ENCODE results near the gene SLC15A5.

Gene SLC15A5

DNA sequence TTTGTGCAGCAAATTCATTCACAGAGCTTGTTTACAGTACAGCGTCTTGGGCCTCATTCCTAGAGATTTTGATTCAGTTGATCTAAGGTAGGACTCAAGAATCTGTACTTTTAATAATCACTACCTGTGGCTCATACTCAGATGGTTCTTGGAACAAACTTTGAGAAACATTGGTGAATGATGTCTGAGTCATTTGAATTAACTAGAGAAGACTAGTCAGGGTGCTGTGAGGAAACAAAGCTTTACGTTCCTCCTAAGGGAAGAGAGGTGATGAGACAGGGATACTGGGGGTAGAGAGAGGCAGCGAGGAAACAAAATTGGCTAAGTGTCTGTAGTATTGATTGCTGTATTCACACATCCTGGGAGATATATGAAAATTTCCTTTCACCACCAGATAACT lies 109.4 kb downstream of the SLC15A5 start:
- no peak for ATAC-seq

DNA sequence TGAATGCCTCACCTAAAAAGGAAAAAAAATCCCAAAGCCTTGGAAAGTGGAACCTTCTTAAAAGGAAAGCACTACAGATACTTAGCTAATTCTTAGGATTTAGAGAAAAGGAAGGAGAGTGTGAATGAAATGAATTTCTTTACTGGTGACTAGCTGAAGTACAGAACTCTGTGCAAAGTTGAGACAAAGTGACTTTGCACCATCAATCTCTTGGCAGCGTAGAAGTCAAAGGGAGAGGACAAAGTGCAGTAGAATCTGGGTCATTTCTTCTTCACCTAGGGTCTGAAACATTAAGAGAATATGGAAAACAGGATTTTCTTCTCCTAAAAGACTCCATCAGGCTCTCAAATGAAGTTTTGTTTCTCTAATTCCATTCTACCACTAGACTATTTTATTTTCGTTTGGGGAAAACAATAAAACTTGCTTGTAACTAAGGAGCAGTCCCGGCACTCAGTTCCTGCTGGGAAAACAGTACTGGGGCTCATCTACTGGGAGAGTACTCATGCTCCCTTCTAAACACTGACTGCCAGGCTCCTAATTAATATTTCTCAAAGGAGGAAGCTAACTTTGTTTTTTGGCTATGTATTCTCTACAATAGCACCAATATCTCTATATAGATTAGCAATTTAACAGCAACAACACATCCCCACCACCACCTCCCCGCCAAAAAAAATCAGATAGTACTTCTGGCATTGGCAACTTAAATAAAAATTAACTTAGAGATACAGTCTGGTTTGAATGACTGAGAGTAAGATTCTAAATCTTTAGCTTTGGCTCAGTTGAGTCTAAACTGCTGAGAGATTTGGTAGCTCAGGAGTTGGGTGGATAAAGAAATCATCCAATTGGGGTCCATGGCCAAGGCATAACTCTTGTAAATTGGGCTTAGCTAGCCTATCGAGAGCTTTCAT lies 110.7 kb downstream of the SLC15A5 start:
- no peak for ATAC-seq

DNA sequence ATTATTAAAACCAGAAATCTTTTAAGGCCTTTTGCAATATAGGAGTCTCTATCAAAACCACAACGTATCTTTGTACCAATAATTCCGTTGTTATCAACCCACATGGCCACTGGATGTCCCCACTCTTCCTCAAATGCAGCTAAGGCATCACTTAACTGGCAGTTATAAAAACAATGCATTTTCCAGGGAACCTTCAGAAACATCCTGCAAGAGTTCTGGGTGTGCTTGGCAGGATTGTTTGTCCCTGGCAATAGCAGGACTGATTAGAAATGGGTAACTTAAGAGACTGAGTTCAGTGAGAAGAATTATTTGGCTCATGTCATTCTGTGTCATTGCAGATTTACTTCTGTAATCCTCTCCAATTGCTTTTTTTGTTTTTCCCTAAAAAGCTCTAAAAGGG lies 112.0 kb downstream of the SLC15A5 start:
- ATAC-seq: no peak

DNA sequence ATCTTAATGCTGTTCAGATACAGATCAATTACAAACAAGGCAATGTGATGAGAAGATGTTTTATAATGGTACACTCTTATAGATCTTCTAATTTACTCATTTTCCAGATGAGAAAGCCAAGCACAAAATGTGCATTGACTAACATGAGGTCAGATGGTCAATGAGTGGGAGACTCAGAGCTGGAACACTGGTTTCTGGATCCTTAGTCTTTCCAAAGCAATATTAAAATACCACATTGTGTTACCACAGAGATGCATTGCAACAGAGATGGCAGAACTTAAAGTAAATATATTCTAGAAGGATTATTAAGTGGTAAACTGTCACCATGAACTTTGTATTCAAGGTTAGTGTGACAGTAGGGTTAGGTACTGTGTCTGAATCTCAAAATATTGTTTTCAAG lies 113.6 kb downstream of the SLC15A5 start:
- no peak for ATAC-seq

DNA sequence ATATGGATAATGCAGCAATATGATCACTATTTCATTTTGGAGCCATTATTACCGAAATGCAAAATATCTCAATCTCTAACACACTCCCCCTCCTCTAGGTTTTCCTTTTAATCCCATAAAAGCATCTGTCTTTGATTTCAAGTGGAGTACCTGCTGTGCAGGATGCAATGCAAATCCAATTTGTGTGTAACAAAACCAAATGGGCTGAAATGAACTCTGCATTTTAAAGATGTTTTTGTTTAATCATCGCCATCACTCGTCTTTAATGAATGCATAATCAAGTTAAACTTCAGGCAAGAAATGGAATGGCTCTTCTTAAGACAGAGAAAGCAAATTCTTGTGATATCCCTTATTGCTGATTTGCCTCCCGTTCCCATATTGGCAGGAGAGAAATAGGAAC lies 114.3 kb downstream of the SLC15A5 start:
- no peak for ATAC-seq

DNA sequence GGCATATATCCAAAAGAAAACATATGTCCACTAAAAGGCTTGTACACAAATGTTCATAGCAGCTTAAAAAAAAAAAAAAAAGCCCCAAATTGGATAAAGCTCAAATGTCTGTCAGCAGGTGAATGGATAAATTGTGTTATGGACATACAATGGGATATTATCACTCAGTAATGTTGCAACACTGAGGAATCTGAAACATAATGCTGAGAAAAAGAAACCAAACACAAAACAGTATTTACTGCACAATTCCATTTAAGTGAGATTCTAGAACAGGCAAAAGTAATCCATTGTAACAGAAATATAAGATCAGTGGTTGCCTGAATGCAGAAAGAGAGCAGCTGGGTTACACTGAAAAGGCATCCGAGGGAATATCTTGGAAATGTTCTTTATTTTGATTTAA lies 117.9 kb downstream of the SLC15A5 start:
- ATAC-seq: no peak

DNA sequence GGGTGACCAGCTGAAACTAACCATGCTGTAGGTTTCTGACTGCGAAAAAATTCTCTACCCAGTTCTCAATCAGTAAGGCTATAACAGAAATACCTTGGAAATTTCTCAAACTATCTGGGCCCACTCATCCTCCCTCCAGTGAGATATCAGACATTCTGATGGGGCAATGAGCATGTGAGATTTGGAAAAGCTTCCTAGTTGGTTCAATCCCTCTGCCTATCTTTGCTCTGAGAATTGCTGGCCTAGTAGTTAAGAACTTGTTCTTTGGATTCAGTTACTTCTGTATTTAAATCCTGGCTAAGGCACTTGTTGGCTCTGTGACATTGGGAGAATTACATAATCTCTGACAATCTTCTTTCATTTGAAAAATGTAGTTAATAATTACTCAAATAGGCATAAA lies 119.4 kb downstream of the SLC15A5 start:
- no peak for ATAC-seq

DNA sequence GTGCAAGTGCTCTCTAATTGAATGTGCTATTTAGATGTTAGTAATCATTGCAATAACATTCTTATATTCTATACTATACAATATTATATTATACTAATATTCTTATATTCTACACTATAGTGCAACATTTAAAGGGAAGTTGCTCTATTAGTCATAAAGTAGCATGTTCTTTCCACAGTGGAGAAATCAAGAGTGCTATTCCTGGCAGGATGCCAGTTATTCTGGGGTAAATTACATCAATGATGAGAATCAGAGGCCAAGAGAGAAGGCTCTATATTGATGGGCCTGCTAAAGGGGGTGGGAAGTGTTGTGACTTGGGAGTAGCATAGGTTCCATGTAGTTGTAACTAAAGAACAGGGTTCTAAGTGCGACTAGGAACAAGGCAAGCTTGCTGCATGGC lies 121.5 kb downstream of the SLC15A5 start:
- ATAC-seq: no peak

DNA sequence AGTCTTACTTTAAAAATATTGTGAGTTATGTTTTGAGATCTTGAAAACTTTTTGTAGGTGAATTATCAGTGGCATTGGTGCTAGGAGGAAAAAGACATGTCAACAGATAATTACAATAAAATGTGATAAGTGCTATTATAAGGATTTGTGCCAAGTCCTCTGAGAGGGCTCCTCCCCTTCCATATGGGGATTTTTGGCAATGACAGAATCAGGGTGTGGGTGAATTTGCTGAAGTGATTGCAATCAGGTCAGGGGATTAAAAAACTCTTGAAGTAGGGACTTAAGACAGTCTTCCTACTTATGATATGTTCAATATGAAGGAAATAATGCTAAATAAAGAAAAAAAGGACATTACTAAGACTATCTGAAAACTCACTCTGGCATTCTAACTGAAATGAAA lies 122.5 kb downstream of the SLC15A5 start:
- ATAC-seq: no peak

DNA sequence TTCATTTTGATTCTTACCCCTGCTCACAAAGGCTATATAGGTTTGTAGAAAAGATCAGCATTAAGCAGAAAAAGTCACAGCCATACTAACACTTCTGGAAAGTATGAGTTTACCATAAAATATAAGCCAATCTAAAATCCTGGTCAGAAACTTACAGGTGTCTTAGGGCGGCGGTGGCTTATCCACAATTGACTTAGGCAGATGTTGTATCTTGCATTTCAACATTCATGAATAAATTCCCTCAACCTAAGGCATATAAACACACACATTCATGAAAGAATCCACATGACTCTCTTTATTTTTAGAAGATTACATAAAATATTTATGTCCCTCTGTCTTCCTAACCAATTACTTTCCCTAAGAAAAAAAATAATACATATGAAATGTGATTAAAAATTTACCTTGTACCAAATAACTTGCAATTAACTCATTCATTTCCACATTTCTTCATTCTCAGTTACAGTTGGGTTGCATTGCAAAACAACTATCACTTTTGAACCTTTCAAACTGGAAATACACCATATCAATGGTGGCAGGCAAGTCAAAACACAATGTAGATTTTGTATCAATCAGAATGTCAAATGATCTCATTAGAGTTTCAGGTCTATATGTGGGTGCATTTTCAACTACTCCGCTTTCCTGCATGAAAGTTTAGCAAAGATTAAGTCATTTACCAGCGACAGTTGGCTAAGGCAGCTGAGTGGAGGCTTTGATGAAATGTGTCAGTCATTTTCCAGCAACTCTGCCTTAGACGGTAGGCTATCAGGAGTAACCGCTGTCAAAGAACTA lies 124.4 kb downstream of the SLC15A5 start:
- no peak for ATAC-seq

DNA sequence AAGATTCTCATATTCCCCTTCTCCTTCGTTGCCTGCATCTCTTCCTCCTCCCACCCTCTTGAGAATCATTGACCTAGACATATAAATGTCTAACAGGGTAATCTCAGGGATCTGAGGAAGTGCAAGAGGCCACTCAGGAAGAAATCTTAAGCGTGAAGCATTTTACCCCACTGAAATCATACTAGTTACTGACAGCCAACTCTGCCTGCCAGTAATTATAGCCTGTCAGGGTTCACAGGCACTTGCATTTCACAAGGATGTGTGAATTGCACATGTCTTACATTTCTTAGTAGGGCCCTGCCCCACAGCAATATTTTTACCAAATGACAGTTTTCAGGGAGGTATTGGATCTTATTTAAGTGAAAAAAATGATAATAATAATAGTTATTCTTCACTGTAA lies 127.2 kb downstream of the SLC15A5 start:
- no peak for ATAC-seq

DNA sequence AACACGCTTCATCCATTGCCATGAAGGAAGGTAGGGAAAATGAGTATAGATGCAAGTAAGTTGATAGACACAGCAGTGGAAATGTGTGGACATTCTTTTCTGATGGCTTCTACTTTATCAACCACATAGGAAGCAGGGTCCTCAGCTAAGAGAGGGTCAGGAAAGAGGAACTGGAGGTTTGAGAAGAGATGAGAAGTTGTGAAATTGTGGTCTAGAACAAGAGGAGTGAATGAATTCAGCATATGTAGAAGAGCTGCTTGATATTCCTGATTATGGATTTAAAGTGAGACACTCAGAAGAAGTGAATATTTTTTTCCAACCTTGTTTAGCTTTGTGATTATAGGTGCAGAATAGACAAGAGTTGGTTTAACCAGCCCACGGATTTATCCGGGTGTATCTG lies 128.5 kb downstream of the SLC15A5 start:
- no peak for ATAC-seq

All from activated CD4-positive, CD25-positive, alpha-beta regulatory T cell treated with anti-CD3 and anti-CD28 coated beads, Interleukin-2, amount 50 U/mL, for 24 hours (primary cell).